Measurements from ENCODE around the gene COPS4.
"Not testable (repeated sequence)": the region's sequence is repeated elsewhere in the genome, so short reads cannot be mapped to it uniquely, and the experiment has no call there.

COPS4 gene

GRCh38 chr4:83024233-83024632 lies 10.8 kb upstream of the COPS4 start:
- DNase-seq, result no peak

GRCh38 chr4:83025563-83025962 lies 9.4 kb upstream of the COPS4 start:
- no peak for DNase-seq

- DNase-seq, result no peak
Measured at GRCh38 chr4:83028976-83029375, 6.0 kb upstream of the COPS4 start.

- no peak for DNase-seq
Measured at GRCh38 chr4:83029688-83030087, 5.3 kb upstream of the COPS4 start.

DNA sequence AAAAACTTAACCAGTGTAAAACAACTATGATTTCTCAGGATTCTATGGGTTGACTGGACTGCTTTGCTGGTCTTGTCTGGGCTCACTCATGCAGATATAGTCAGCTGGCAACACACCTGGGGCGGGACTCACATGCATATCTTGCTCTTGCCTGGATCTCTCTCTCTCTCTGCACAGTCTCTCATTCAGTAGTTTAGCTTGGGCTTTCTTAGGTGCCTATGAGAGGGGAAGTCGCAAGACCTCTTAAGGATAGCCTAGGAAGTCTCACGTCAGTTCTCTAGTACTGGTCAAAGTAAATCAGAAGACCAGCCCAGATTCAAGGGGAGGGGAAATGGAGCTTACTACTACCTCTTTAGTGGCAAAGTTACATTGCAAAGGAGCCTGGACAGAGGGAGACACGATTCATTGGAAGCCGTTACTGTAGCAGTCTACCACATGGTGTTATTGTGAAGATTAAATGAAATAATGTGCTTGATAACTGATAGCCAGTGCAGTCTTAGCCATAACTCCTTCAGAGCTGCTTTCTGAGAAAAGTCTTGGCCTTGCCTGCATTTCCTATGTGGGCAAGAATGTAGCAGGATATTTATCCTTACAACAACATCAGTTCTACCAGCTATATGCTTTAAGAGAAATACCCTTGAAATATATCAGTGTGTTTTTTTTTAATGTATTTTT lies 2.1 kb downstream of the COPS4 start:
- no peak for DNase-seq

DNA sequence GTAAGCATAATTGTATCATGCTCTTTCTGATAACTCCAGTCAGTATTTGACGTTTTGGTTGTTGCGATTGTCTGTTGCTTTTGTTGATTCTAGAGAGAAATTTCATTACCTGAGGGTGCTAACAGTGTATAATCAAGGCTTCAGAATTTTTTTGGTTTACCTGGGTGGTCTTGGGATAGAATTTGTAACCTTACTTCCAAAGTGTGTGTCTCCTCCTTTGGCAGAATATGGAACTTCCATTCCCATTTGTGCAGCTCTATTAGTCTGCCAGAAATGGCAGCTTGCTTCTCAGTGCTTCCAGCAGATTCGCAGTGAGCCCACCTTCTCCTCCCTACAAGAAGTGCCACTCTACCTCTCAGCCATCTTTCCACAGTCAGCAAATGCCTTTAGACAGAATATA lies 5.3 kb downstream of the COPS4 start:
- no peak for DNase-seq

- DNase-seq, result not testable (repeated sequence)
Measured at GRCh38 chr4:83043157-83043556, 8.2 kb downstream of the COPS4 start.

- DNase-seq, result no peak
Measured at GRCh38 chr4:83043801-83044407, 8.9 kb downstream of the COPS4 start.

DNA sequence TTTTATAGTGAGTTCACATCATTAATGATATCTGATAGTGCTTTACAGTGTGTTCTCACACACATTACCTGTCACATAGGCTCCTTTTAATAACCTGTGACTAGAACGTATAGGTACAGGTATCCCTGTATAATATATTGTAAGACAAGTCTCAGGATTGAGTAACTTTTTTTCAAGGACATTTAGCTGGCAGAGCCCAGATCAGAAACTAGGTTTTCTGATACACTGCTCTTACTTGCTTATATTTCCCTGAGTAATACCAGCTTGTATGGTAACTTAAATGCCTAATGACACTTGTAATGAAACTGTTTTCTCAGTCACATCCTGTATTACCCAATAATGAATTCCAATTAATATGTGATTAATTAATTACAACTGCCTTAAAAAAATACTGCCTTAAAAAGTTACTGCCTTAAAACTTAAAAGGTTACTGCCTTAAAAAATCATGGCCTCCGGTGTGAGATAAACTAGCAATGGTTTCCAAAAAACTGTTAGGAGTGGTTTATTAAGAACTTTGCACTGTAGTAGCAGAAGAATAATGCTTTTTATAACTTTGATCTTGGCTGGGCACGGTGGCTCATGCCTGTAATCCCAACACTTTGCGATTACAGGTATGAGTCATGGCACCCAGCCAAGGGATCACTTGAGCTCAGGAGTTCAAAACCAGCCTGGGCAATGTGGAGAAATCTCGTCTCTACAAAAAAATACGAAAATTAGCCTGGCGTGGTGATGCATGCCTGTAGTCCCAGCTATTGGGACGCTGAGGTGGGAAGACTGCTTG lies 11.9 kb downstream of the COPS4 start:
- DNase-seq, result no peak

DNA sequence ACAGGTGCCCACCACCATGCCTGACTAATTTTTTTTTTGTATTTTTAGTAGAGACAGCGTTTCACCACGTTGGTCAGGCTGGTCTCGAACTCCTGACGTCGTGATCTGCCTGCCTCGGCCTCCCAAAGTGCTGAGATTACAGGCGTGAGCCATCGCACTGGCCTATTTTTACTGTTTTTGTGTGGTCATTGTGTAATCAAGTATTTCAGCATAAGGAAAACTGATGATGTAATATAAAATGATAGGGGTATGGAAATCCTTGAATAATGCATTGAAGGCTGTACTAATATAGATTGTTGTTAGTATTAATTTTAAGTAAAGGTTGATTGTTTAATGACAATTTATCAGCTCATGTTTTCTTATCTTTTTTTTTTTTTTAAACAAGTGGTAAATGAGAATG lies 13.8 kb downstream of the COPS4 start:
- not testable (repeated sequence) for DNase-seq

DNA sequence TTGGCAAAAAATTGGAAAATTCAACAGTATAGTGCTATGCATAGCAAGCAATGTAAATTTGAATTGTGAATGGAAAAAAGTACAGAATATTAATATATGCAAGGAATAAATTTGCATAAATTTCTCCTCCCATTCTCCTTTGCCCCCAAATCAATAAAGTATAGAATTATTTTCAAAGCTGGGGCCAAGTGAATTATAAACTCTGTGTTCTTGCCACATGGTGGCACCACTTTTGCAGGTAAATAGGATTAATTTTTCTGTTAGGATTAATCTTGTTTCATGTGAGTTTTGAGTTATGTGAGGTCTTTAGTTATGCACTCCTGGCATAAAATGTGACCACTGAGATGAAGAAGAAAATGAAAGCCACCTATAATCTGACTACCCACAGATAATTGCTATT lies 19.9 kb downstream of the COPS4 start:
- DNase-seq, result no peak

DNA sequence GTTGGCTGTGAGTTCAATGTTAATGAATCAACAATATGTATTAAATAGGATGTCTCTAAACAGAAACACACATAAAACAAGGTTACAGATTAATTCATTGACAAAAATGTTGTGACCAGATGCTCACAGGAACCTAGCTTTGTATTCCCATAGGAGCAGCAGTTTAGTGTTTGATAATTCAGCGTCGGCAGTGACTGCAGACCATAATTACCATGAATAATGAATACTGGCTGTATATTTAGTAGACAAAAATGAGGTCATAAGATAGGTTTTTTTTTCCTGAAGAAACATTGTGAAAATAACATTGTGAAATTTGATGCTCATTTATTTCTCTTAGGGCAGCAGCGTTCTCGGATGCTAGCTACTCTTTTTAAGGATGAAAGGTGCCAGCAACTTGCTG lies 27.8 kb downstream of the COPS4 start:
- no peak for DNase-seq

- DNase-seq, result no peak
Measured at GRCh38 chr4:83065266-83065665, 30.3 kb downstream of the COPS4 start.

DNA sequence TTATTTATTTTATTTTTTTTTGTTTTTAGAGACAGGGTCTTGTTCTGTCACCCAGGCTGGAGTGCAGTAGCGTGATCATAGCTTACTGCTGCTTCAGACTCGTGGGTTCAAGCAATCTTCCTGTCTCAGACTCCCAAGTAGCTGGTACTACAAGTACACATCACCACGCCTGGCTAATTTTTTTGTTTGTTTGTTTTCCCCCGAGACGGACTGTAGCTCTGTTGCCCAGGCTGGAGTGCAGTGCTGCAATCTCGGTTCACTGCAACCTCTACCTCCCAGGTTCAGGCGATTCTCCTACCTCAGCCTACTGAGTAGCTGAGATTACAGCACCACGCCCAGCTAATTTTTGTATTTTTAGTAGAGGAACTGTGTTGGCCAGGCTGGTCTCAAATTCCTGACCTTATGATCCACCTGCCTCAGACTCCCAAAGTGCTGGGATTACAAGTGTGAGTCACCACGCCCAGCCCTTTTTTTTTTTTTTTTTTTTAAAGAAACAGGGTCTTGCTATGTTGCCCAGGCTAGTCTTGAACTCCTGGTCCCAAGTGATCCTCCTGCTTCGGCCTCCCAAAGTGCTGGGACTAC lies 32.2 kb downstream of the COPS4 start:
- DNase-seq, result no peak

- DNase-seq, result no peak
Measured at GRCh38 chr4:83071116-83071515, 36.1 kb downstream of the COPS4 start.

GRCh38 chr4:83074086-83074704 lies 39.2 kb downstream of the COPS4 start:
- peak; percentile 37 for DNase-seq

DNA sequence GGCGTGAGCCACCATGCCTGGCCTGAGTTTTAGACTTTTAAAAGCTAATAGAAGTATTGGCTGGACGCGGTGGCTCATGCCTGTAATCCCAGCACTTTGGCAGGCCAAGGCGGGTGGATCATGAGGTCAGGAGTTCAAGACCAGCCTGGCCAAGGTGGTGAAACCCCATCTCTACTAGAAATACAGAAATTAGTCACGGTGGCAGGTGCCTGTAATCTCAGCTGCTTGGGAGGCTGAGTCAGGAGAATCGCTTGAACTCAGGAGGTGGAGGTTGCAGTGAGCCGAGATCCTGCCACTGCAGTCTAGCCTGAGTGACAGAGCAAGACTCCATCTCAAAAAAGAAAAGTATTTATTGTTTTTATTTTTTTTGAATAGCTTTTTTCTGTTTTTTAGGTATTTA lies 39.8 kb downstream of the COPS4 start:
- not testable (repeated sequence) for DNase-seq

- DNase-seq, result no peak
Measured at GRCh38 chr4:83075311-83076095, 40.5 kb downstream of the COPS4 start.

GRCh38 chr4:83080561-83080960 lies 45.6 kb downstream of the COPS4 start:
- no peak for DNase-seq

DNA sequence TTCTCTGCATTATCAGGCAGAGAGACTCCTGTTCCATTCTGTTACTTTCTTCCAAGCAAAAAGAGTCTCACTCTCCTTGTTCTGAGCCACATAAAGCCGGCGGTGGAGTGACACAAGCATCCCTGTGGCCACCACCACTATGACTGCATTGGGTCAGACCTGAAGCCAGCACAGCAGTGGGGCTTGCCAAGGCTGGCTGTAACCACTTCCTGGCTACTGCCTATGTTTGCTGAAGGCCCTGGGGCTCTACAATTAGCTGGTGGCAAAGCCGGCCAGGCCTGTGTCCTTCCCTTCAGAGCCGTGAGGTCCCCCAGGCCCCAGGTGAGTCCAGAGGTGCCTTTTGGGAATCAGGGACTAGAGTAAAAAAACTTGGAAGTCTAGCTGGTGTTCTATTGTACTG lies 47.8 kb downstream of the COPS4 start:
- DNase-seq, result no peak

- no peak for DNase-seq
Measured at GRCh38 chr4:83083925-83084475, 49.0 kb downstream of the COPS4 start.

GRCh38 chr4:83084956-83085355 lies 50.0 kb downstream of the COPS4 start:
- not testable (repeated sequence) for DNase-seq

Data from KG1 (cell line).